ENCODE measurements around the gene C9orf57.
"Not testable (repeated sequence)": the region's sequence is repeated elsewhere in the genome, so short reads cannot be mapped to it uniquely, and the experiment has no call there.

Gene C9orf57

DNA sequence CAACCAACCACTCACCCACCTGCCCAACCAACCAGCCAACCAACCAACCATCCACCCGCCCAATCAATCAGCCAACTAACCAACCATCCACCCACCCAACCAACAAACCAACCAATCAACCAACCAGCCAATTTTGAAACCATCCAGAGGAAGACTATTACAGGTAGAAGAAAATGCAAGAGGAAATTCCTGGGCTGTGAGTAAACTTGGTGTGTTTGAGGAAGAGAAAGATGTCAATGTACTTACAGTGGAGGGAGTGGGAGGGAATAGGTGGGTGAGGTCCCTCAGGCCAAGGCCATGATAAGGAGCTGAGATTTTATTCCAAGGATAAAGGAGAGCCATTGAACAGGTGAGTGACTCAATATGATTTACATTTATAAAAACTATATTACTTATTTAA is 30.4 kb downstream of the C9orf57 start:
- no peak overlapping the region for H3K4me3 ChIP-seq
- no peak overlapping the region for H3K27ac ChIP-seq

DNA sequence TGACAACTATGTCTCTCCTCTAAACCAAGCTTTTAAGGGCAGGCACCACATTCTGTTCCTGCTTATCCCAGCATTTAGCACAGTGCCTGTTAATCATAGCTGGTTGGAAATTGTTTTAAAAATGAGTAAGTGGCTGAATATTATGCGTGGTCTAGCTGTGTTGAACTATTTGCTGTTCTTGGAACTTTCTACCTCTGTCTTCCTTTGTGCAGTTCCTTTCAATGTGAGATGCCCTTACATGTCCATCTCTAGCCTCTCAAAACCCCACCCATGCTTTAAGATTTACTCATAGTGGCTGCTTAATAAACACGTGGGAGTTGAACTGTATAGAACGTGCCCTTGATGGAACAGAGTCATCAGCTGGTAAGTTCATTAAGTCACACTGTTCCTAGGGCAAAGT is 34.5 kb downstream of the C9orf57 start:
- H3K27ac ChIP-seq: peak overlapping the region in 2 of 21 experiments; percentile 5 to 50
- H3K4me3 ChIP-seq: no peak overlapping the region

DNA sequence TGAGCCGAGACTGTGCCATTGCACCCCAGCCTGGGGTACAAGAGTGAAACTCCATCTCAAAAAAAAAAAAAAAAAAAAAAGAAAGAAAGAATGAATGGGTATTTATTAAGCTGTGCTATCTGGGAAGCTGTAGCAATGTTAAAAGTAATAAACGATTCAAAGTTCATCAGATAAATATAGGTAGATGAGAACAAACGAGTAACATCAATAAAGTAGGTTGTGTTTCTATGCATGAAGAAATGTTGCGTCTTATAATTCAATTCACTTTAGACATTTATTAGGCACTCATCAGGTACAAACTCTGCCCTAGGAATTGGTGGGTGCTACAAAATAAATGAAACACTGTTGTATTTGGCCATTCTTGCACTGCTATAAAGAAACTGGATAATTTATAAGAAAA is 36.8 kb downstream of the C9orf57 start:
- Histone ChIP-seq H3K4me3 (no peak overlapping the region), H3K27ac (no peak overlapping the region)

DNA sequence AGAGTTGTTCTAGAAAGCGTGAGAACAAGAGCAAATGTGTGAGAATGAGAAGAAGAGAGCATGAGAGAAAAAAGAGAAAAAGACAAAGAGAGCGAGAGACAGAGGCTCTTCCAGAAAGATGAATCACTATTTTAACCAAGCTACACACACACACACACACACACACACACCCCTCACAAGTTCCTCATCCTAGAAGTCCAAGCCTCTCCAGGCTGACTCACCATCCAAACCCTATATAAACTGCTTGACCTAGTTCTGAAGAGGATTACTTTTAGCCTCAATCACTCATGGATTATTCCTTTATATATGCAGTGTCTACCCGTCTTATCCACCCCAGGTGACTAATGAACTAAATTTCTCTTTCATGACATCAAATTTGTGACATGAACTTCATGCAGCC is 37.6 kb downstream of the C9orf57 start:
- no peak overlapping the region for H3K27ac ChIP-seq
- H3K4me3 ChIP-seq: no peak overlapping the region

DNA sequence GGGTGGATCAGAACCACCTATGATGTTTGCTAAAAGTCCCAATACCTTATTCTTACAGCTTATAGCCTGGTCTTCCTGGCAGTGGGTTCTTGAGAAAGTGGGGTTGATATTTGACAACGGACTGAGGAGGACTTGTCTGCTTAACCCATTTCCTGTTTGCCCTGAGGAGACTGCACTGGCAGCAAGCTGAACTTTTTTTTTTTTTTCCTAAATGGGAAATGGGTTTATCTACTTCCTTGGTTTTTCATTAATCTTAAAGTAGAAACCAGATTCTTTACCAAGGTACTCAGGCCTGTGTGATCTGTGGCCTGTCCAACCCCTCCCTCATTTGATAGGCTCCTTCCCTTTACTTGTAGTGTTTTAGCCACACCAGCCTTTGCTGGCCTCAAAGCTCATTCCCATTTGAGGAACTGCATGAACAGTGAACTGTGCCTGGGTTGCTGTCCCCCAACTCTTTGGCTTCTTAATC is 47.1 kb downstream of the C9orf57 start:
- H3K4me3 ChIP-seq: no peak overlapping the region
- H3K27ac ChIP-seq: no peak overlapping the region

DNA sequence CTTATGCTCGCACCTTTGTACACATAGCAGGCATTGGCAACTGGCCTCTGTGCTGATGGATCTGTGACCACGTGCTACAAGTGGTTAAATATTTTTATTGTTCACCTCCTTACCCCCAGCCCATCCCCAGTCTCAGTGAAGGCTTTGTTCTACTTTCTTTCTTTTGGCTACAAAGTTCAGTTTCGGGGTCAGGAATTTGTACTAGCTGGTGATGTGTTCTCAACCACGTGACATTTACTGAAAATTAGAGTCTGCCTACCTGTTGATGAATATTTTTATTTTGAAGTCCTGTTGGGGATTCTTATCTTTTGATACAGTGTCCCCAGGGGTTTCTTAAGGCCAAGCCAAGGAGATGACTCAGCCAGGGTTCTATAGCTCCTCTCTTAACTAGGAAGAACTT is 47.8 kb downstream of the C9orf57 start:
- H3K27ac ChIP-seq: no peak overlapping the region

DNA sequence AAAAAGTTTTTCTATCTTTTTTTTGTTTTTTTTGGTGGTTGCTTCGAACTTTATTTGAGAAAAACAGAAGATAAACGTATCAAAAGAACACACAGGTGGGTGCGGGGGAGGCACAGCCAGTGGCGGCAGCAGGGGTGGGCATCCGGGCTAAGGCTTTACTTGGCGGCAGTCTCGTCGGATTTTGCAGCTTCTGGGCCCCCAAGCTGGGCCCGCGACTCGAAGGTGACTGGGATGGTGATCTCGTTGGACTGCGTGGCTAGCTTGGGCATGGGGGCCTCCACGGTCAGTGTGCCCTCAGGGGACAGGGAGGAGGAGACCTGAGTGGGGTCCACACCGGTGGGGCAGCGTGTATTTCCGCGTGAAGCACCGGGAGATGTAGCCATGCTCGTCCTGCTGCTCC is 52.7 kb downstream of the C9orf57 start:
- not testable (repeated sequence) for H3K27ac ChIP-seq

More for the DNA sequence above, 47.8 kb downstream of the C9orf57 start:
- H3K4me3 ChIP-seq: no peak overlapping the region

DNA sequence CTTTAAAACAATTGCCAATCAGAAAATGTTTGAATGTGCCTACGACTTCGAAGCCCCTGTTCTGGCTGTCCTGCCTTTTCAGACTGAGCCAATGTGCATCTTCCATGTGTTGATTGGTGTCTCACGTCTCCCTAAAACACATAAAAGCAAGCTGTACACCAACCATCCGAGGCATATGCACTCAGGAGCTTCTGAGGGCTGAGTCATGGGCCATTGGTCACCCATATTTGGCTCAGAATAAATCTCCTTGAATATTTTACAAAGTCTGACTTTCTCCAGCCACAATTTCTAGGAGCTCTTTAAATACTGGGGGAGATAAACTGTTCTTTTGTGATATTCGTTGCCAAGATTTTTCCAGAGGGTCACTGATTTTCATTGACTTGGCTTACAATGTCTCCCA is 53.9 kb downstream of the C9orf57 start:
- no peak overlapping the region for H3K4me3 ChIP-seq
- H3K27ac ChIP-seq: no peak overlapping the region

More for the DNA sequence above, 52.7 kb downstream of the C9orf57 start:
- not testable (repeated sequence) for H3K4me3 ChIP-seq

DNA sequence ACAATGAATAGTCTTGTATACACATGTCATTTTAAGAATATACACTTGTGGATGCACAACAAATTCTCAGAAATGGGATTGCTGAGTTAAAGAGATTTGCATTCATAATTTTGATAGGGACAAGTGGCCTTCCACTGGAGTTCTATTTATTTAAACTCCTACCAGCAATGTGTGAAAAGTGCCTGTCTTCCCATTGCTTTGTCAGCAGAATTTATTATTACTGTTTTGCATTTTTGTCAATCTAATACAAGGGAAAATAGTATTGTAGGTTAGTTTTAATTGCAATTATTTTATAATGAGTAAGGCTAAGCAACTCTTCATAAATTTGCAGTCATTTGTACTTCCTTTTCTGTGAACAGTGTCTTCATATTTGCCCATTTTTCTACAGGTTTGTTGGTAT is 55.0 kb downstream of the C9orf57 start:
- Histone ChIP-seq H3K27ac (no peak overlapping the region), H3K4me3 (no peak overlapping the region)
